HG02870 (cell line): Measurements from ENCODE around the gene SYCN.

Experiments
- ATAC-seq: cut with Tn5 transposase; IDR thresholded peaks from one replicate; pipeline ENCODE4 v1.9.1; 2021; ENCODE audit warnings: mild to moderate bottlenecking, moderate library complexity; ENCODE audit not compliant: unreplicated experiment

The SYCN gene

DNA sequence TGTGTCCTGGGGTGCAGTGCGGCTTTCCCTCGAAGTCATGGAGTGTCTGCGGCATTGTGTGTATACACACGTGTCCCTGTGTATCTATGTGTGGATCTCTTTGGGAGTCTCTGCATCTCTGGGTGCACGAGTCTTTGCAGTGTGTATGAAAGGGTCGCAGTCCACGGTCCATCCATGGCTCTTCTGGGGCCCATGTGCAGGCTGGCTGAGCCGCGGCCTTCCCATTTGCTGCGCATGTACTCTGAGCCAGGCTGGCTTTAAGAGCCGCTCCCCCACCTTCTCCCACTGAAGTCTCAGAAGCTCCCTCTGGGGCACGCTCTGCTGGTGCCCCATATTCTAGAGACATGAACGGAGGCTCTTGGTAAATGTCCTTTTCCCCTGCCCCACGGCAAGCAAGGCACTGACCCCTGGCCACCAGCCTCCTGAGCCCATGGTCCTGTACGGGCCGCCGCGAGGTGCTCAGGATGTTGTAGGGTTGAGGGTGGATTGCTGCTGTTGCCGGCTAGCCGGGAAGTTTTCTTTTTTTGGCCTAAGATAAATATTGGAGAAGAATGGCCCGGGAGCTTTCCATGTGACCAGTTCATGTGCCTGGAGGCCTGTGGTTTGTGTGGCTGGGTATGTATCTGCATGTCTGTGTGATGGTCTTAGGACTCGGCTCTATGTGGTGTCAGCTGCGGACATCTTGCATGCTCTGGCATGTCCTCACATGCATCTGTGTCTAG is 46.6 kb downstream of the SYCN start:
- no peak for ATAC-seq

DNA sequence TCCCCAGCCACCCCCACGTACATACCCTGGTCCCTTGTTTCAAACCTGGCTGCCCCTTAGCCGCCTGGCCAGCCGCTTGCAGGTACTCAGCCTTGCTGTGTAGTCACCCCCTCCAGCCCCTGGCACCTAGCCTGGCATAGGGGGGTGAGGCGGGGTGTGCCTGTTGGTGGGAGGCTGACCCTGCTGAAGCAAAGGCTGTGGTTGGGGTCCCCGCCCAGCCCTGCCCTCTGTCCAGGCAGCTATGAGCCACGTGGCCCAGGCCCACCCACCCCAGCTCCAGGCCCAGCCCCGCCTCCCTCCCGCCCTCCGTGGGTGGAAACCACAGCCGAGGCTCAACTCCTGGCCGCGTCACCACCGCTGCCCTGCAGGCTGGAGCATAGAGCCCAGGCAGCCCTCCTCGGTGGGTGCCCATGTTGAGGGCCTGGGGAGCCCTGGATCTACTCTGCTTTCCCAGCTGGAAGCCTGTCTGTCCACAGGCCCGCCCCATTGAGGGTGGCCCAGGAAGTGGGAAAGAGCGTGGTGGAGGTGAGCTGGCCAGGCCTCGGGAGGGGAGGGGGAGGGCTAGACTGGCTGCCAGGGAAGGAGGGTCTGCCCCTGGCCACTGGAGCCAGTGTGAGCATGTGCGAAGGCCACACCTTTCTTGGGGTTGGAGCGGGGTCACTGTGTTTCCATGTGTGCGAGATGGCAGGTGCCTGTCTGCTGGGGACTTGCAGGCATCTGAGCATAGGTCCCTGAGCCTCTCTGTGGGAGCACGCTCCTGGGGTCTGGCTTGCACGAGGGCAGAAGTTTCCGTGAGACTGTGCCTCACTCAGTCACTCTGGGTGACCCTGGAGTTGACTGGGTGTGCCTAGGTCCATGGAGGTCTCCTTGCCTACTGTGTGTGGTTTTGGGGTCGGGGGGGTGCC is 47.5 kb downstream of the SYCN start:
- ATAC-seq: no peak

DNA sequence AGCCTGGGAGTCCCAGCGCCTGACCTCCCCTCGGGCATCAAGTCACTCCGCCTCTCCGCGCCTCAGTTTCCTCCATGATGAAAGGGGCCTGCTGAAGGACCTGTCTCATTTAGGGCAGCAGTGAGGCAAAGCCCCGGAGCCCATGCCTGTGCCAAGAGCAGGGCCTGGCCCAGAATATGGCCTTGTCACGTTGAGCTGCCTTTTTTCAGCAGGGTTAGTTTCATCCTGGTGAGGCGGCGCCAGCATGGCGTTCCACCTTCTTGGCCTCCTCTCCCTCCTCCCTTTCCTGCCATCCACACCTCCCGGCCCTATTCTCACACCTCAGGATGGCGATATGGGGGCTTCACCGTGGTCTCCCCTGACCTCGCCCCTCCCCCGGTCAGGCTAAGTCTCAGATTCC is 48.3 kb downstream of the SYCN start:
- no peak for ATAC-seq

DNA sequence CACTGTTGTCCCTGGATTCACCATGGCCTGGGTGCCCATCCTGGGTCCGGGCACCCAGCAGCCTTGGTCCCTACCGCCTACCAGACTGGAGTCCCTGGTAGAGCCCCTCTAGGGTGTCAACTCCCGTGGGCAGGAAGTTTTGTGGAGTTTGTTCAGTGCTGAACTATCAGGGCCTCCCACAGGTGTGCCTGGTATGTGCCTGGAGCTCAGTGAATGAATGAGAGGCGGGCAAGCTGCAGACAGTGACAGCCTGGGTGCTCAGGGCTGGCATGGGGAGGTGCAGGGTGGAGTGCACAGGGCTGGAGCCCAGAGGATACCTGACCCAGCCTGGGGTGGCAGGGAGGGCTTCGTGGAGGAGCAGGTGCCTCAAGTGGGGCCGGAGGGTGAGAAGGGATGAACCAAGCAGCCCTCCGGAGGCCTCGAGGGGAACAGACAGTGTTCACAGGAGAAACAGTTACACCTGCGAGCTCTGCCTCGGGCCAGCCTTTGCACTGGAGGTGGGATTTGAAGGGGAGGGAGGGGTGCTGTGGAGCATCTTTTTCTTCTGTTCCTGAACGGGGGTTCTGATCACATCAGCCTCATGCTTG is 48.9 kb downstream of the SYCN start:
- no peak for ATAC-seq

DNA sequence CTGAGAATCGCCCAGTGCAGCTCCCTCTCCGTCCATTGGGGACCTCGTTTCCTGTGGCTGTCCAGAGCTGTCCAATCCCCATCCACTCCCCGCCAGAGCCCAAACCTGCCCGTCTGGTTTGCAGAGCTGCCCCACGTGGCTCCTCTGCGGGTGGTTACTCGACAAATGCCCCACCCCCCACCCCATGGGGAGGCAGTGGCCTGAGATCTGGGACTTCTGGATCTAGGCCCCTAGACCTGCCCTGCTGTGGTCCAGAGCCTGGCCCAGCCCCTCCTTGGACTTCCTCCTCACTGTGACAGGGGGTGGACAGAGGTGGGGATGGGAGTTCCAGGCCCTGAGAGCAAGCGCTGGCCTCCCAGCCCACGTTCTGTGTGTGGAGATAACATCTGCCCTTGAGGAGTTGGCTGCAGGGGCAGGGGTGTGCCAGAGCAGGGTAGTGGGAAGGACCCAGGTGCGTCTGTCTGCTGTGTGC is 49.4 kb downstream of the SYCN start:
- no peak for ATAC-seq

DNA sequence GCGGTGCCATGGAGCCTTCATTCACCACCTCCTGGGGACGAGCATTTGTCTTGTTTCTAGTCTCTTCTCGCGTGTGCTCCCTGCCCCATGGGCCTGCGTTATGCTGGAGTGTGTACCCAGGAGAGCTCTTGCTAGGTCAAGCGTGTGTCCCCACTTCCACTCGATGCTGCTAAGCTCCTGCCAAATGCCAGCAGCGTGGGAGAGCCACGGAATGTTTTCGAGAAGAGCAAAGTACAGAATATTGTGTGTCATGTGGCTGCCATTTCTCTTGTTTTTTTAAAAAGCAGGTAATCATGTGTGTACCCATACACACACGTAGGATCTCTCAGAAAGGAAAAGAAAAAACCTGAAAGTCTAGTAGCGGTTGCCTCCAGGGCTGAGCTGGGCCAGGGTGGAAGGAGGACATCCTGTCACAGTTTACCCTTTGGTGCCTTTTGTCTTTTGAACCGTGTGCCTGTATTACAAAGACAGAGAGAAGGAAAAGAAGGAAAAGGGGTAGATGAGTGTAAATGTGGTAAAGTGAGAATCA is 49.9 kb downstream of the SYCN start:
- no peak for ATAC-seq
